ENCODE data around the gene KHNYN.

The KHNYN gene

GRCh38 chr14:24426912-24427536 lies 2.7 kb upstream of the KHNYN start:
- CTCF ChIA-PET: interaction anchor here (0.7 to 2.6 kb wide), 2 partner anchors 13 to 93 kb away, joined by 3 to 11 read pairs; no protein-coding TSS in a partner anchor
- peak overlapping the region; percentile 42 for H3K27ac ChIP-seq
- POLR2A ChIA-PET (ENCODE audit: low non-redundant PET): no interaction called here
- DNase-seq (ENCODE audit: low spot score): no peak
- no peak for TF ChIP-seq CTCF (conservative IDR thresholded peaks at IDR 0.05; ENCODE audit: low read depth)

GRCh38 chr14:24427537-24428508 lies 1.9 kb upstream of the KHNYN start:
- CTCF ChIA-PET: interaction anchor here (2.6 kb wide), 1 partner anchor 94 kb away, joined by 11 read pairs; no protein-coding TSS in a partner anchor
- no peak for TF ChIP-seq CTCF (conservative IDR thresholded peaks at IDR 0.05; ENCODE audit: low read depth)
- POLR2A ChIA-PET (ENCODE audit: low non-redundant PET): no interaction called here
- H3K27ac ChIP-seq: peak overlapping the region; percentile 91
- no peak for DNase-seq (ENCODE audit: low spot score)

- no peak for TF ChIP-seq CTCF (conservative IDR thresholded peaks at IDR 0.05; ENCODE audit: low read depth)
- no peak for DNase-seq (ENCODE audit: low spot score)
- POLR2A ChIA-PET (ENCODE audit: low non-redundant PET): no interaction called here
- CTCF ChIA-PET: interaction anchor here (0.6 to 2.6 kb wide), 3 partner anchors 95 to 337 kb away, joined by 3 to 11 read pairs (median 5); no protein-coding TSS in a partner anchor
- peak overlapping the region; percentile 91 for H3K27ac ChIP-seq
These were observed 943 bp upstream of the KHNYN start for GRCh38 chr14:24428628-24429394.

- ChIA-PET POLR2A (ENCODE audit: low non-redundant PET) (interaction anchor here (0.7 to 3.3 kb wide), 6 partner anchors 34 to 120 kb away, joined by 3 to 11 read pairs (median 4); partner anchors contain the start of gene LTB4R2), CTCF (interaction anchor here (1.1 to 5.3 kb wide), 5 partner anchors 11 to 140 kb away, joined by 3 to 94 read pairs (median 6); partner anchors contain the start of gene ADCY4)
- TF ChIP-seq CTCF (conservative IDR thresholded peaks at IDR 0.05; ENCODE audit: low read depth): no peak
- peak overlapping the region; percentile 91 for H3K27ac ChIP-seq
- peak; percentile 67 for DNase-seq (ENCODE audit: low spot score)
These were observed 458 bp downstream of the KHNYN start for GRCh38 chr14:24430143-24430681.

GRCh38 chr14:24430682-24431568 lies 1.2 kb downstream of the KHNYN start:
- POLR2A ChIA-PET (ENCODE audit: low non-redundant PET): interaction anchor here (0.6 to 3.3 kb wide), 6 partner anchors 35 to 103 kb away, joined by 3 to 11 read pairs (median 4); no protein-coding TSS in a partner anchor
- CTCF ChIA-PET: interaction anchor here (0.6 to 5.3 kb wide), 26 partner anchors 11 to 1142 kb away, joined by 3 to 94 read pairs (median 4); partner anchors contain the start of genes ADCY4, DHRS1 and NOP9
- H3K27ac ChIP-seq: peak overlapping the region; percentile 91

More at GRCh38 chr14:24430682-24431568, 1.2 kb downstream of the KHNYN start:
- TF ChIP-seq CTCF (conservative IDR thresholded peaks at IDR 0.05; ENCODE audit: low read depth): no peak
- DNase-seq (ENCODE audit: low spot score): no peak
